ENCODE results near the gene ACTRT3. TPM values are rescaled to one million over a fixed set of nuclear protein-coding genes. Genes with fewer than 3 reads are reported as not detected.

Gene ACTRT3
- total RNA-seq, 1 donor from 2014 or later, result 0.34 TPM

DNA sequence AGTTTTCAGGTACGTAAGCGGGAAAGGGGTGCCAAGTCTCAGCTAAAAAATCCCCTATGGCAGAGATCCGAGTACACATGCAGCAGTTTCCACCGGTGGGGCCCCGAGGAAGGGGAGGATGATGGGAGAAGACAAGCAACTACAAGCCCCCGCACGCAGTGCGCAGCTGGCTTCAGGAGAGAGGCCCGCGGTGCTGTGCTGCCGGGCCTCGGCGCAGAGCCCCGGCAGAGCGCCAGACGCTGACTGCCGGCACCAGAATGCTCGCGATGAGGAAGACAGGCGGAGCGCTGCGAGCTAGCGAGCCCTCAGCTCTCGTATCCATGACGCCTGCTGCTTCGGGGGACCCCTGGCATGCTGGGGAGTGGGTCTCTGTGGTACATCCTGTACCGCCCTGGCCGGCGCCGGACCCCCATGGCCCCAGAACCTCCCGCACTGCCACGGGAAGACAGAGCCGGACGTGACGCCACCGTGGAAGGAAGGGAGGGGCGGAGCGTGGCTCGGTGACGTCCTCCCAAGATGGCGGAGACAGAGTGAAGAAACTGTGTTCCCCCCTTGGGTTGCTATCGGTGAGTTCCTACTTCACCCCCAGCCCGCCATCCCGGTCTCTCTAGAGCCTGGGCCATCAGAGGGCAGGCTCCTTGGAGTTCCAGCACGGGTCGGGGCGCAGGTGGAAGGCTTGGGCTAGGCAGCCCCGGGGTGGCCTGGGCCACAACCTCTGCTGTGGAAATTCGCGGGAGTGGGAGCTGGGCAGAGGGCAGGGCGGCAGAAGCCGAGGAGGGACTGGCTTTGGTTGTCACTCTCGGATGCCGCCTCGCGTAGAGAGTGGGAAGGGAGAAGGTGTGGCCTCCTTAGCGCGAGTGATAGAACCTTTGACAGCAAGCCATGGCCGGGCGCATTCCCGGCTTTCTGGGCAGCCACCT lies 3.8 kb upstream of the ACTRT3 start, which contains the start of gene MYNN:
MYNN (plus strand) TSS at position 500 of the 920 bp plus-strand sequence. CDS start 900 bp downstream, outside the sequence.
- peaks cover 42% of the 10 kb centered on the region for H3F3A ChIP-seq (ENCODE audit: low read depth)
- H3K36me3 Mint-ChIP-seq, result peaks cover 11% of the 10 kb centered on the region
- peak; percentile 10 for TF ChIP-seq CTCF (IDR thresholded peaks at IDR 0.05)
- no peak for TF ChIP-seq EZH2phosphoT487 (IDR thresholded peaks at IDR 0.05)

DNA sequence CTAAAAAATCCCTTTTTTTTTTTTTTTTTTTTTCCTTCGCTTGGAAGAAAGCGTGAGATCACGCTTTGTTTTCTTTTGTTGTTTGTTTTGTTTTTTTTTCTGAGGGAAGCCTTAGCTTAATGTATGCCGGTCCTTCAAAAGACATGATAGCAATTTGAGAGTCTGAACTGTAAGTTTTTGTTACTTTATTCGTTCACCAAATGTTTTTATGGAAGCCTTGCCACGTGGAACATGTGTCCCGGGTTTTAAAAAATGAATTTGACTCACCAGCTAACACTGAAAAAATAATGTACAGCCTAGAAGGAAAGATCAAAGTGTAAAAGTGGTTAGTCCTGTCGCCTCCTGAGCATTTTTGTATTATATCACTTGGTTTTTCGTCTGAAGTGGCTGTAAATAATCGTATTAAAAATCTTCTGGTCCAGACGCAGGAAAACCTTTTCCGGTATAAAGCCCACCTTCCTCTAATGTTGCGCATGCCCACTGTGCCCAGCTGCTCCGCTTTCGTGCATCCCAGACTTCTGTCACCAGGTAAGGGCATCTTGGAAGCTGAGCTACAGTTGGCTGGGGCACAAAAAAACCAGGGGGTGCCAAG lies 3.0 kb upstream of the ACTRT3 start:
- peaks cover 32% of the 10 kb centered on the region for H3K79me2 ChIP-seq (ENCODE audit: low read depth)
- no peaks in the 10 kb centered on the region for H3K9me3 ChIP-seq (ENCODE audit: low read depth)
- peak overlapping the region; percentile 97 for H3K4me3 ChIP-seq
- Mint-ChIP-seq H3K27me3 (ENCODE audit: insufficient read depth, low read depth) (peaks cover 17% of the 10 kb centered on the region), H3K4me3 (peak overlapping the region; percentile 99), H3K27ac (peak overlapping the region; percentile 94), H3K36me3 (peaks cover 10% of the 10 kb centered on the region), H3K4me1 (peaks cover 28% of the 10 kb centered on the region), H3K9me3 (peaks cover 11% of the 10 kb centered on the region)
- no peaks in the 10 kb centered on the region for H4K20me1 ChIP-seq (ENCODE audit: low read depth)
- peak overlapping the region; percentile 98 for H2AFZ ChIP-seq (replicated peaks)
- peaks cover 8% of the 10 kb centered on the region for H3K4me1 ChIP-seq
- H3K27me3 ChIP-seq, result no peaks in the 10 kb centered on the region
- peak overlapping the region; percentile 94 for H3K9ac ChIP-seq
- H3K4me2 ChIP-seq, result peak overlapping the region; percentile 81
- peak overlapping the region; percentile 98 for H3K27ac ChIP-seq
- DNase-seq (ENCODE audit: low spot score), result peak; percentile 80
- peaks cover 7% of the 10 kb centered on the region for H3K36me3 ChIP-seq
- TF ChIP-seq EZH2phosphoT487 (IDR thresholded peaks at IDR 0.05), result no peak
- TF ChIP-seq EZH2 (IDR thresholded peaks at IDR 0.05), result no peak
- no peak for TF ChIP-seq CTCF (IDR thresholded peaks at IDR 0.05)
- peaks cover 49% of the 10 kb centered on the region for H3F3A ChIP-seq (ENCODE audit: low read depth)

More for the DNA sequence above, 3.8 kb upstream of the ACTRT3 start, which contains the start of gene MYNN:
- peak; percentile 92 for DNase-seq (ENCODE audit: low spot score)
- H3K4me3 Mint-ChIP-seq, result peak within 1 kb of the TSS; percentile 99
- H3K27me3 ChIP-seq, result no peaks in the 10 kb centered on the region
- peaks cover 13% of the 10 kb centered on the region for H3K27me3 Mint-ChIP-seq (ENCODE audit: insufficient read depth, low read depth)
- H3K4me1 ChIP-seq, result peaks cover 8% of the 10 kb centered on the region
- peaks cover 28% of the 10 kb centered on the region for H3K4me1 Mint-ChIP-seq
- H3K4me2 ChIP-seq, result peak within 1 kb of the TSS; percentile 81
- peak within 1 kb of the TSS; percentile 97 for H3K4me3 ChIP-seq
- peak within 1 kb of the TSS; percentile 94 for H3K27ac Mint-ChIP-seq
- peak within 1 kb of the TSS; percentile 94 for H3K9ac ChIP-seq
- peaks cover 32% of the 10 kb centered on the region for H3K79me2 ChIP-seq (ENCODE audit: low read depth)
- peaks cover 7% of the 10 kb centered on the region for H3K36me3 ChIP-seq
- H4K20me1 ChIP-seq (ENCODE audit: low read depth), result no peaks in the 10 kb centered on the region
- peak within 1 kb of the TSS; percentile 98 for H3K27ac ChIP-seq
- peak within 1 kb of the TSS; percentile 98 for H2AFZ ChIP-seq (replicated peaks)
- no peaks in the 10 kb centered on the region for H3K9me3 ChIP-seq (ENCODE audit: low read depth)
- H3K9me3 Mint-ChIP-seq, result peaks cover 11% of the 10 kb centered on the region

DNA sequence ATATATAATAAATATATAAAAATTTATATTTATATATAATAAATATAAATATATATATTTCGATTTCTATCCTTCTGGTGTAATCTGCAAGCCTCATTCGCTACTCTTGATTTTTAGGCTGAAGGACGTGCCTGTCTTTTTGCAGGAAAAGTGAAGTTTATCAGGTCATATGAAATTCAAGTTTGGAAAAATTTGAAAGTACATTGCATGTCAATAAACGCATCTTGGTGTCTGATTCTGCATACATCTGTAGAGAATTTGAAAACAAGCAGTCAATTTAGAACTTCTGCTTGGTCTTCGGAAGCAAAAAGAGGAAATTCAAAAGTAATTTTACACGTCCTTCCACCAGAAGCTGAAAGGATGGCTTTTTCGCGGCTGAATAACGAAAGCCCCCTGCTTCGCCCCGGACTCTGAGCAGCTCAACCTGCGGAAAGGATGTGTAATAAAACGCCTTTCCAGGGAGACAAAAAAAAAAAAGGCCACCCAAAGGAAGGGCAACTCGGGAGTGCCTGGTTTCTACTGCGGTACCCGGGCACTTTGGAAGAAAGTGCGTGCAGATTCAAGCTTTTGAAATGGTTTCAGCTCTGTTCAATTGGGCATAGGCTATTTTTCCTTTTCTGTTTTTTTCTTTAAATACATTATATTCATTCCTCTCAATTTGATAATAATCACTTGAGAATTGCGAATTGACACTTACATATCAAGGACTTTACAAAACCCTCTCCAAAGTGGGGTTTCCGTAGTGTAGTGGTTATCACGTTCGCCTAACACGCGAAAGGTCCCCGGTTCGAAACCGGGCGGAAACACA lies 2.3 kb upstream of the ACTRT3 start:
- H3K36me3 Mint-ChIP-seq, result peaks cover 9% of the 10 kb centered on the region
- peaks cover 32% of the 10 kb centered on the region for H3K79me2 ChIP-seq (ENCODE audit: low read depth)
- TF ChIP-seq EZH2phosphoT487 (IDR thresholded peaks at IDR 0.05), result no peak
- TF ChIP-seq CTCF (IDR thresholded peaks at IDR 0.05), result no peak
- no peak for TF ChIP-seq EZH2 (IDR thresholded peaks at IDR 0.05)

More for the DNA sequence above, 2.3 kb upstream of the ACTRT3 start:
- Histone ChIP-seq H3K36me3 (peaks cover 7% of the 10 kb centered on the region), H3K27ac (peak overlapping the region; percentile 98), H4K20me1 (ENCODE audit: low read depth) (no peaks in the 10 kb centered on the region), H3K4me1 (peaks cover 8% of the 10 kb centered on the region), H2AFZ (replicated peaks) (peak overlapping the region; percentile 74), H3K9me3 (ENCODE audit: low read depth) (no peaks in the 10 kb centered on the region), H3K4me3 (peak overlapping the region; percentile 97), H3F3A (ENCODE audit: low read depth) (peaks cover 54% of the 10 kb centered on the region), H3K4me2 (peak overlapping the region; percentile 81), H3K27me3 (no peaks in the 10 kb centered on the region), H3K9ac (no peak overlapping the region)
- peaks cover 17% of the 10 kb centered on the region for H3K27me3 Mint-ChIP-seq (ENCODE audit: insufficient read depth, low read depth)
- peak overlapping the region; percentile 99 for H3K4me3 Mint-ChIP-seq
- peak overlapping the region; percentile 94 for H3K27ac Mint-ChIP-seq
- DNase-seq (ENCODE audit: low spot score), result peak; percentile 87
- H3K9me3 Mint-ChIP-seq, result peaks cover 11% of the 10 kb centered on the region
- peaks cover 28% of the 10 kb centered on the region for H3K4me1 Mint-ChIP-seq
